NCI-H187 treated with DMSO at 0.1 percent for 48 hours (cell line): ENCODE measurements around the gene TMED10.
"Not testable (repeated sequence)": the region's sequence is repeated elsewhere in the genome, so short reads cannot be mapped to it uniquely, and the experiment has no call there.

Experiments
- DNase-seq: peaks from one replicate; lab custom pipeline; 2025; lab: John Stamatoyannopoulos, UW

TMED10 gene

DNA sequence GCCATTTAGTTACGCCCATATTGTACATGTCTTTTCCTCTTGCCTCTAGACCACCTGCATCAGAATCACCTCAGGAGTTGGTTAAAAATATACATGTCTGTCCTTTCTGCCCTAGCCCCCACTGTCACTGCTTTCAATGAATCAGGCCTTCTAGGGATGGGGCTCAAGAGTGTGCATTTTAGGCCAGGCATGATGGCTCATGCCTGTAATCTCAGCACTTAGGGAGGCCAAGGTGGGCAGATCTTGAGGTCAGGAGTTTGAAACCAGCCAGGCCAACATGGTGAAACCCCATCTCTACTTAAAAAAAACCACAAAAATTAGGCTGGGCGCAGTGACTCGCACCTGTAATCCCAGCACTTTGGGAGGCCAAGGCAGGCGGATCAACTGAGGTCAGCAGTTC is 13.6 kb upstream of the TMED10 start:
- no peak for DNase-seq

DNA sequence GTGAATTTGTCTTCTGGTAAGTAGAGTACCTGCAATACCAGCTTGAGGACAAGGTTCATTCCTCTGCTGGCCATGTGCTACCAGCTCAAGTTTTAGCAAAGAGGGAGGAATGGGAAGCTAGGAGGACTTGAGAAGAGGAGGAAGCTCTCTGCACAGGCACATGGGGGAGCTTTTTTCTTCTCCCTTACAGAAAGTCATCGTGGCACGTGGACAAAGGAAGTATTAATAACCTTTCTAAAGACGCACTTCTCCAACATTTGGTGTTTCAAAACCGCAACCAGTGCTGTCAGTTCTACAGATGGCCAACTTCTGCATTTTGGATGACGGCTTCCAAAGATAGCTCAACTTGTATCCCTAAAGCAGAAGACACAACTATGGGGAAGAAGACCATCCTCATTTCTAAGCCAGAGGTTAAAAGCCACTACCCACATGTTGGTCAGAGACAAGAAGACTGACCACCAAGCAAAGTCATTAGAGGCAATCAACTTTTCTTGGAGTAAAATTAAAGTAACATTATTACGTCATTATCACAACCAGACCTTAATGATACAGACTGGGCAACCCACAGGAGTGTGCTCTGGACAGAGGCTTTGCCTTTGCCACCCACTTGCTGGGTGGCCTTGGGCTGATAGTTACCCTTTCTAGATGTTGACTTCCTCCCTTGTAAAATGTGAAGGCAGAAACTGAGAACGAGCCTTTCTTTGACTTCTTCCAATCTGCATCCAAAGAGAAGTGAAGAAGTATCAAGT is 12.3 kb upstream of the TMED10 start:
- DNase-seq = no peak

DNA sequence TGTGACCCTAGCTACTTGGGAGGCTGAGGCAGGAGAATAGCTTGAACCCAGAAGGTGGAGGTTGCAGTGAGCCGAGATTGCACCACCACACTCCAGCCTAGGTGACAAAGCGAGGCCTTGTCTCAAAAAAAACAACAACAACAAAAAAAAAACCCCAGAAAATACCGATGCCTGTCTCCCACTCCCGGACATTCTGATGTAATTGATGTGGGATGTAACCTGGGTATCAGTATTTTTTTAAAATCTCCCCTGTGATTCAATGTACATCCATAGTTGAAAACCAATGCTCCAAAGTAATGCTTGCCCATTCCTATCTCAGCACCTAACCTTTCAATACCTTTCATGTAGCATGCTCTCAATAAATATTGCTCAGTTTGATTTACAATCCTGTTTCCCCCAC is 11.7 kb upstream of the TMED10 start:
- DNase-seq = no peak

DNA sequence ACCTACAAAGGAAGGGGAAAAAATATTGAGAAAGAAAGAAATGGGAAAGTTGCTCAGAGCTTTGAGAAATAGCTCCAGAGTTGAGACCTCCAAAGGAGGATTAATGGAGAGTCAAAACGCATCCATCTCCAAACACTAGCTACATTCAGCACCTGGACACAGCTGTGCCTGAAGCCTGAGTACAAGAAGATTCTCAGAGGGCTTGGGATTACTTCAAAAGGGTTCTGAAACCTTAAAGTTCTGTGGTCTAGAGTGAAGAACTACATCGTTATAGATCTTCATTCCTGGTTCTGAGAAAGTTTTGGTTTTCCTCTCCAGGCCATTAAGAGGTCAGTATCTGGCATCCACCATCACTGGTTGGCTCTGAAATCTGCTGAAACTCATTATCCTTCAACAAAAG is 10.5 kb upstream of the TMED10 start:
- no peak for DNase-seq

DNA sequence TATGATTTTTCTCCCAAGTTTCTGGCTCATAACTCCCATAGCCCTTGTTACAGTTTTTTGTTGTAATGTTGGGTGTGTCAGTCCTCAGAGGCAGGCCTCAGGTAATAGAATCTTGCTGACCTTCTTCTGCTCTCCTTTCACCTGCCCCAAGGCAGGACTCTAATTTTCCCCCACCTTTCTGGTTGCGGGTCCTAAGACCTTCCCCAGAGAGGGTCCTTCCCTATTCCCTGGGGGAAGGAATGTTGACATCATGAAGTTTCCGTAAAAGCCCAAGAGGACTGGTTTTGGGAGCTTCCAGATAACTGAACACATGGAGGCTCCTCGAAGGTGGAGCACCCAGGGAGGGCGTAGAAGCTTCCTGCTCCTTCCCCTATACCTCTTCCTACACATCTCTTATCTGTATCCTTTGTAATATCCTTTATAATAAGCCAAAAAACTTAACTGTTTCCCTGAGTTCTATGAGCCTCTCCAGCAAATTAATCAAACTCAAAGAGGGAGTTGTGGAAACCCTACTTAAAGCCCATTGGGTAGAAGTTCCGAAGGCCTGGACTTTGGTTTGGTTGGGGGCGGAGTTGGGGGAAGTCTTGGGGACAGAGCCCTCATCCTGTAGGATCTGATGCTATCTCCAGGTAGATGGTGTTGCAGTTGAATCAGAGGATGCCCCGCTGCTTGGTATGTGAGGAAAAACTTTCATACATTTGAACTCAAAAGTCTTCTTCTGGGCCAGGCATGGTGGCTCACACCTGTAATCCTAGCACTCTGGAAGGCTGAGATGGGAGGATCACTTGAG is 9.0 kb upstream of the TMED10 start:
- DNase-seq = no peak

DNA sequence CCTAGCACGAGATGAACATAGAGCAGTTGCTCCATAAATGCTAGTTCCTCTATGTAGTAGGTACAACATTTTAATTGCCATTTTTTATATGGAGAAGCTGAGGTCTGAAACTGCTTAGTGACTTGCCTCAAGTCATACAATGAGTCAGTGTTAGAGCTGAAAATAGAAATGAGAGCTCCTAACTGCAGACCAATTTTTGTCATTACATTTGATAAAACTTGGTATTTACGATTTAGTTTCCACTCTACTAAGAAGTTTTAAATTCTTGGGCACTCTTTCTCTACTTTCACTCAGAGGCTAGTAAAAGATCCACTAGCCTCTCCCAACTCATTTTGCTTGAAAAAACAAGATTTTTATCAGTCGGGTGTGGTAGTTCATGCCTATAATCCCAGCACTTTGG is 8.1 kb upstream of the TMED10 start:
- no peak for DNase-seq

DNA sequence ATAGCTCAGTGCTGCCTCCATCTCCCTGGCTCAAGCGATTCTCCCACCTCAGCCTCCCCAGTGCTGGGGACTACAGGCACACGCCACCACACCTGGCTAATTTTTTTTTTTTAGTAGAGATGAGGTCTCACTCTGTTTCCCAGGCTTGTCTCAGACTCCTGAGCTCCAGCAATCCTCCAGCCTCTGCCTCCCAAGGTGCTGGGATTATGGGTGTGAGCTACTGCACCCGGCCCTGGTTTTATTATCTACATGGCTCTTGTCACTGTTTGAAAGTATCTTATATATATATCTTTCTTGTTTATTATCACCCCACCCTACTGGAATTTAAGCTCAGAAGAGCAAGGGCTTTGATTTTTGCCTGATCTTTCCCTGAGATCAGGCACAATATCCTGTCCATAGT is 7.6 kb upstream of the TMED10 start:
- no peak for DNase-seq

DNA sequence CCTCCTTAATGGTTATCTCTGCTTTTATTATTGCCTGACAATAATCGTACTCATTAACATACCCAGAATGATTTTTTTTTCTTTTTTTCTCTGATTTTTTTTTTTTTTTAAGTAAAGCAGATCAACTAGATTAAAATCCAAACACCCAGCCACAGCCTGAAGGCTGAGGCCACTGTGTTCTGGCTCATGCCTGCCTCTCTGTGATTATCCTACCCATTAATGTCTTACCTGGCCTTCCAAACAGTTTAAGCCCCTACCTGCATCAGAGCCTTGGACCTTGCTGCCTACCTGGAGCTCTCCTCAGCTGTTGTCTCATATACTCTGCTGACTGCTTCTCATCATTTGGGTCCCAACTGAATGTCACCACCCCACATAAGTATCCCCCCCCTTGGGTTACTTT is 6.8 kb upstream of the TMED10 start:
- DNase-seq = no peak

DNA sequence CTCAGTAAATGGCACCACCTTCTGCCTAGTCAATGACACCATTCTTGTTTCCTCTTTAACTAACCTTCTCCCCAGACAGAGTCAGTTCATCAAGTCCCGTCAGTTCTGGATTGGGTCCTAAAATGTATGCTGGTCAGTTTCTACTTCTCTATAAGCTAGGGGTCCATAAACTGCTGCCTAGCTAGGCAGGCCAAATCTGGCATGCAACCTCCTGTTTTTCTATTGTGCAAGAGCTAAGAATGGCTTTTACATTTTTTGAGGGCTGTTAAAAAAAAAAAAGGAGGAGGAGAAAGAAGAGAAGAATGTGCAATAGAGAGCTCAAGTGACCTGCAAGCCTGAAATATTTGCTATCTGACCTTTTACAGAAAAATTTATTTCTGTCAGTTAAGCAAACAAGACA is 6.4 kb upstream of the TMED10 start:
- no peak for DNase-seq

DNA sequence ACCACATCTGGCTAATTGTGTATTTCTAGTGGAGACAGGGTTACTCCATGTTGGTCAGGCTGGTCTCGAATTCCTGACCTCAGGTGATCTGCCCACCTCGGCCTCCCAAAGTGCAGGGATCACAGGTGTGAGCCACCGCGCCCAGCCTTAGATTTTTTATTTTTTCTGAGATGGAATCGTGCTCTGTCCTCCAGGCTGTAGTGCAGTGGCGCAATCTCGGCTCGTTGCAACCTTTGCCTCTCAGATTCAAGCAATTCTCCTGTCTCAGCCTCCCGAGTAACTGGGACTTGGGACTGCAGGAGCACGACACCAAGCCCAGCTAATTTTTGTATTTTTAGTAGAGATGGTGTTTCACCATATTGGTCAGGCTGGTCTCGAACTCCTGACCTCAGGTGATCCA is 5.8 kb upstream of the TMED10 start:
- DNase-seq = not testable (repeated sequence)

DNA sequence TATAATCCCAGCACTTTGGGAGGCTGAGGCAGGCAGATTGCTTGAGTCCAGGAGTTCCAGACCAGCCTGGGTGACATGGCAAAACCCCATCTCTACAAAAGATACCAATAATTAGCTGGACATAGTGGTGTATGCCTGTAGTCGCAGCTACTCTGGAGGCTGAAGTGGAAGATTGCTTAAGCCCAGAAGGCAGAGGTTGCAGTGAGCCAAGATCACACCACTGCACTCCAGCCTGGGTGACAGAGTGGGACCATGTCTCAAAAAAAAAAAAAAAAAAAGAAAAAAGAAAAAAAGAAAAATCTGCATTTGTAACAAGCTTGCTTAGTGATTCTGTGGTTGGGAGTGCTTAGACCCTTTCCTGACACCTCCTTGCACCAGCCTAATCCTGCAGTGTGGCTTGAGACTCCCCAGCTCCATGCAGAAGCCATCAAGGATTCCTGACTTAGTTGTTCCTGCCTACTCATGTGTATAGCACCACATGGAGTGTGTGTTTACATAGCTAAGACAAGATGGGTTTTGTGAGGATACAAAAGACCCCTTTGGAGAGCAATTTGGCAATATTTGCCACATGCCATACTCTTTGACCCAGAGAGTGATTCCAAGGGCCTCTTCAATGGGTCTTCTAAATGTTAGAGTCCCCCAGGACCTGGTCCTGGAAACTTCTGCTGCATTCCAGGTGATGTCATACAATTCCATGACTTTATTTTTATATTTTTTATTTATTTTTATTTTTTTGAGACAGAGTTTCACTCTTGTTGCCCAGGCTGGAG is 5.1 kb upstream of the TMED10 start:
- DNase-seq = no peak

DNA sequence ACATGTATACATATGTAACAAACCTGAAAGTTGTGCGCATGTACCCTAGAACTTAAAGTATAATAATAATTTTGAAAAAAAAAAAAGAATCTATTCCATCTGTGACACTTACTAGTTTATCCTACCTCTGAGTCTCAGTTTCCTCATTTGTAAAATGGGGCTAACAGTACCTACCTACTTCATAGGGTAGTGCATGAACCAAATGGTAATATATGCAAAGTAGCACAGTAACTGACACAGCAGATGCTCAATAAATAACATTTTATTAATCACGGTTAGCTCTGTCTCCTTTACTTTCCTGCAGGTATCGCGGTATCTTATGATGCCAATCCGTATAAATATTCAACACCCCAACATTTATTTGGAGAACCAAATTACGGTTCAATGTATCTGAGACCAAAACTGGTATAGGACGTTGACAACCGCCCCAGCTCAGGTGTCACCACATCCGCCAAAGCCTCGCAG is 703 bp downstream of the TMED10 start:
- DNase-seq = no peak

DNA sequence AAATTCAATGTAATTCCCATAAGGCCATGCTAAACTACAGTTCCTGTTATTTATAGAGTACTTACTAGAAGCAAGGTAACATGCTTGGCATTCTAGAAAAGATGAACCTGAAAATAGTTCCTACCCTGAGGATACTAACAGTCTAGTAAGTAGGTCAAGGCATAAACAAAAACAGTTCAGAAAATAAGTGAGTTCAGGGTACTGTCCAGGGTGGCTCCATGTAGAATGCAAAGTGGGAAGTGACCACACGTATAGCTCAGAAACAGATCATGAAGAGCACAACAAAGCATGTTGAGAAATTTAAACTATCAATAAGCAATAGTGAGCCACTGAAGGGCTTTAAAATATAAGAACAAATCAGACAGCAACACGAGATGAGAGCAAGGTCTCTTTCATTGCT is 2.3 kb downstream of the TMED10 start:
- DNase-seq = no peak

DNA sequence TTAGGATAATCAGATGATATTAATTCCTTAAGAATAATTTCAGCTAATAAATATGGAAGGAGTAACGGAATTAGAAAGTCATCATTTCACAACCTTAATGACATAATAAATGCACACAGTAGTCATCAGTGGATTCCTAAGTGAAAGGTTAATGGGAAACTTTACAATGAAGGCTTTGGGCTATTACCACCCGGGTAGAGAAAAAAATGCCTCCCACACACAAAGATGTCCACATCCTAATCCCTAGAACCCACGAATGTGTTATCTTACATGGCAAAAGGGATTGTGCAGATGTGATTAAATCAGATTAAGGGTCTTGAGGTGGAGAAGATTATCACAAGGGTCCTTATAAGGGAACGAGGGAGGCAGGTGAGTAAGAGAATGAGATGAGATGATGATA is 5.6 kb downstream of the TMED10 start:
- DNase-seq = no peak

DNA sequence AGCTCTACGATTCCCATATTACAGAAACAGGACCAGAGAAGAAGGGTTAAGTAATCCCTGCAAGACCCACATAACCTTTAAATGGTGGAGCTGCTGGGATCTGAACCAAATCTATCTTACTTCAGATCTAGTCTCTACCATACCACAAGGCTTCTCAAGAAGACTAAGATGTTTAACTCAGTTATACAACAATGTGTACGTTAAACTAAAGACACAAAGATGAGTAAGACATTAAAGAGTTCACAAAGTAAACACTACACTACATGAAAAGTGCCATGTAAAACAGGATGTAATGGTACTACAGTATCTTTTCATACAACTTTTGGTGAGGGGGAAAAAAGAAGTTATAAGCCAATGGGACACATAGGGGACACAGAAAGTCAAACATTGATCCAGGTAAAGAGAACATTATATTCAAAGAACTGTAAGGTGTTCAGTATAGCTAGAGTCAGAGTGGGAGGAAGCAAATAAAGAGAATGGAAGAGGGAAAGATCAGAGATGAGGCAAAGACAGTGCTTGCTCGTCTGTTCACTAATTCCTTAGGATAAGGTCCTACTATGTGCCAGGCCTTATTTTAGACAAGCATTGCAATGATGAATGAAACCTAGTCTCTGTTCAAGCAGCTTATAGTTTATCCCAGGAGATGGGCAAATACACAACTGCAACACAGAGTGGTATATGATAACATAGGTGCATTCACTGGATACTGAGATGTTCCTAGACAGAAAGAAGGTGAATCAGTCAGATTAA is 7.7 kb downstream of the TMED10 start:
- no peak for DNase-seq

DNA sequence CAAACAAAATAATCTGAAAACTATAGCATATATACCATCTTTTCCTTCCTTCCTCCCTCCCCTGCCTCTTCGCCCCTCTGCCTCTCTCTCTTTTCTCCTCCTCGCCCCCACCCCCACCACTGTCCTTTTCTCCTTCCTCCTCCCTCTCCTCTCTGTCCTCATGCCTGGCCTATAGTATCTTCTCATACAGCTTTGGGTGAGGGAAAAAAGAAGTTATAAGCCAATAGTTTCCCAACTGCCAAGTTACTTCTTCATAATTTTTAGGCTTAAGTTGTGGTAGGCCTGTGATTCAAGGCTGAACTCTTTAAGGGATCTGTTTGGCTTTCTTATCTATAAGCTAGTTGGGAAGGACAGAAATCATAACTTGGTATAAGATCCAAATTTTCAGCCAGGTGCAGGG is 9.1 kb downstream of the TMED10 start:
- DNase-seq = no peak

DNA sequence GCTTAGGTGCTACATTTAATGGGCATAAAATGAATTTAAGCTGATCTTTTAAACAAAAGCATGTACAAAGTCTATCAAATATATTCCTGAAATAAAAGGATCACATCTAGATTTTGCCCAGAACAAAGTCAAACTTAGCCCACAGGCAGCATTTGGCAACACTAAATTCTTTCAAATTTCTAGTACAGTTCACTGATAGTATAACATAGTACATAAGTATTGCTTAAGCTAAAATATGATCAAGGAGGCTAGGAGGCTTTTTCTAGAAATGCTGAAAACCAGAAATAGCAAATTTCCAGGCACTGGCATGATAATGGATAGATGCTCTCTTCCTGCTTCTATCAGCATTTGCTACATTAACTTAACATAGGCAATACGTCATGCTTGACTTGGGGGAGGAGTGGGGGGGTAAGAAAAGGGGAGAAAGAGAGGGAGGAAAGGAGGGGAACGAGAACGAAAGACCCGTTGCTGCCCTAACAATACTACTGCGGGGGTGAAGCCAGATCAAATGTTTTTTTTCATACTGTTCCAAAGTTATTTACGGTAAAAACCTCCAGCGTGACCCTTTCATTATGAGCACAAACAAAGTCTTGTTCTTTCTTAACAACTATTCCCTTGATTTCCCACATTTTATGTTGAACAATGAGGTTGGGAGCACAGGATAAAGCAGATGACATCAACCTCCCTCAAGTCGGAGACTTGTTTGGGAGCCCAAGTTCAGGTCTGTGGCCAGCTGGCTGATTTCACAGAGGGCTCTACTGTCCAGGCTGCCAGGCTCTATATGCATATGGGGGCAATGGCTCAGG is 10.6 kb downstream of the TMED10 start:
- DNase-seq = no peak

DNA sequence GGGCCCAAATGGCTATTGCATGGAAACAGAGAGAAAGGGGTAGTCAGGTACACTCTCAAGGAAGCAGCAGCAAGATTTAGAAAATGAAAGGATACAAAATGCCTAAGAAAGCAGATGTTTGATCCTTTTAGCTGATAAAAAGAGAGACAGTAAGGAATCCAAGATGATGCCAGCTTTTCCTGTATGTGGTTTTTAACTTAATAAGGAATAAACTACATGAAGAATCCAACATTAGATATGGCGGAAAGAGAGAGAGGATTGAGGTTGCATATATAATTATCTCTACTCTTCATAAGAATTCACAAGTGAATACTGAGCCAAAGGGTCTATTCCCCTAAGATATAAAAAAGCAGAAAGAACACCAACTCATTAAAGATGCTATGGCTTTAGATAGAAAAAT is 11.6 kb downstream of the TMED10 start:
- DNase-seq = no peak

DNA sequence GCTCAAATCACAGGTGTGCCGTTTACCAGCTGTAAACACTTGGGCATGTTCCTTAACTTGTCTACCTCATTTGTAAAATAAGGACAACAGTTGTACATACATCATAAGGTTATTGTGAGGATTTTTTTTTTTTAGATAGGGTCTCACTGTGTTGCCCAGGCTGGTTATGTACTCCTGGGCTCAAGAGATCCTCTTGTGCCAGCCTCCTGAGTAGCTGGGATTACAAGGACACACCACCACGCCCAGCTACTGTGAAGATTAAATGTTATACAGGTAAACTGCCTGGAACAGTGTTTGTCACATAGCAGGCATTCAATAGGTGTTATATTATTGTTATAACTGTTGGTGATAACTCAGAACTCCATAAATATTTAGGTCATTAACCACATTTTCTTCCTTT is 12.7 kb downstream of the TMED10 start:
- no peak for DNase-seq

DNA sequence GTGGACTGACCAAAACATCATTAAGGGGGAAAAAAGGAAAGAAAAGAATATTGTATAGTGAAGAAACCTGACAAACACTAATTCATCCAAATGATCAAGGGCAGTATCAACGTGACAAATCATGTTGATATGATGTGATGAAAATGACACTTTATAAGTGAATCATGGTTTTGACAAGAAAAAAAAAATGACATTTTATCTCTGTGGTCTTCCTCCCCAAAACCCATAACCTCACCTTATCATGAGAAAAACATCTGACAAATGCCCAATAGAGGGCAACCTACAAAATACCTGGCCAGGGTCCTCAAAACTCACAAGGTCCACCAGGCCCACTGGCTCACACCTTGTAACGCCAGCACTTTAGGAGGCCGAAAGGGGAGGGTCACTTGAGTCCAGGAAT is 13.8 kb downstream of the TMED10 start:
- DNase-seq = no peak
